ENCODE data around the gene COA3. TPM values are rescaled to one million over a fixed set of nuclear protein-coding genes. Genes with fewer than 3 reads are reported as not detected.

The COA3 gene
- total RNA-seq, 1 experiment from 2014 or later: 44.6 TPM

- H3K4me3 ChIP-seq (ENCODE audit: low read length): no peak overlapping the region
- no peak for TF ChIP-seq EZH2 (IDR thresholded peaks at IDR 0.05; ENCODE audit: low read length, unreplicated experiment)
- TF ChIP-seq EZH2phosphoT487 (IDR thresholded peaks at IDR 0.05; ENCODE audit: borderline replicate concordance, low read length): no peak
- no peak for TF ChIP-seq CTCF (conservative IDR thresholded peaks at IDR 0.05; ENCODE audit: low read depth, low read length)
- H3K9me3 ChIP-seq (ENCODE audit: low read length): no peaks in the 10 kb centered on the region
- H2AFZ ChIP-seq (ENCODE audit: low read length): no peak overlapping the region
- ChIA-PET POLR2A (ENCODE audit: unreplicated experiment) (no interaction called here), CTCF (no interaction called here)
- DNase-seq: no peak
- H4K20me1 ChIP-seq (ENCODE audit: low read length): no peaks in the 10 kb centered on the region
- H3K4me2 ChIP-seq (ENCODE audit: low read length): no peak overlapping the region
- no peaks in the 10 kb centered on the region for H3K27me3 ChIP-seq (ENCODE audit: low read length)
- ATAC-seq: no peak
- H3K36me3 ChIP-seq (ENCODE audit: low read depth, low read length): no peaks in the 10 kb centered on the region
- no peaks in the 10 kb centered on the region for H3K9me2 ChIP-seq (replicated peaks; ENCODE audit: low read length)
- no peaks in the 10 kb centered on the region for H3K79me2 ChIP-seq (ENCODE audit: low read length)
- H3K9ac ChIP-seq (ENCODE audit: low read length): no peak overlapping the region
- no peak overlapping the region for H3K27ac ChIP-seq (ENCODE audit: low read length)
- intact Hi-C loops (cut with micrococcal nuclease): no loop called here
- no peaks in the 10 kb centered on the region for H3F3A ChIP-seq (ENCODE audit: low read length, unreplicated experiment)
- no peaks in the 10 kb centered on the region; the same call in 1 of the 2 replicates for H3K4me1 ChIP-seq (ENCODE audit: insufficient read depth, low read length)
- no TSS peak for BruUV-seq (replicated peaks)
These were observed 32.4 kb downstream of the COA3 start for GRCh38 chr17:42766124-42766523.

GRCh38 chr17:42761638-42762037, 36.9 kb downstream of the COA3 start:
- Histone ChIP-seq H2AFZ (ENCODE audit: low read length) (peak overlapping the region; percentile 57; the same call in 1 of the 2 replicates), H3K27ac (ENCODE audit: low read length) (no peak overlapping the region), H3K9me2 (replicated peaks; ENCODE audit: low read length) (no peaks in the 10 kb centered on the region), H3K27me3 (ENCODE audit: low read length) (no peaks in the 10 kb centered on the region), H3K4me1 (ENCODE audit: insufficient read depth, low read length) (no peaks in the 10 kb centered on the region; the same call in 1 of the 2 replicates), H3K36me3 (ENCODE audit: low read depth, low read length) (no peaks in the 10 kb centered on the region), H3K9ac (ENCODE audit: low read length) (no peak overlapping the region), H3F3A (ENCODE audit: low read length, unreplicated experiment) (no peaks in the 10 kb centered on the region), H3K4me2 (ENCODE audit: low read length) (peak overlapping the region; percentile 65; the same call in 1 of the 2 replicates), H4K20me1 (ENCODE audit: low read length) (no peaks in the 10 kb centered on the region), H3K4me3 (ENCODE audit: low read length) (peak overlapping the region; percentile 49; the same call in 1 of the 2 replicates), H3K9me3 (ENCODE audit: low read length) (no peaks in the 10 kb centered on the region), H3K79me2 (ENCODE audit: low read length) (no peaks in the 10 kb centered on the region)
- no TSS peak for BruUV-seq (replicated peaks)
- ChIA-PET POLR2A (ENCODE audit: unreplicated experiment) (no interaction called here), CTCF (no interaction called here)
- intact Hi-C loops (cut with micrococcal nuclease): no loop called here
- ATAC-seq: no peak
- no peak for TF ChIP-seq EZH2 (IDR thresholded peaks at IDR 0.05; ENCODE audit: low read length, unreplicated experiment)
- TF ChIP-seq CTCF (conservative IDR thresholded peaks at IDR 0.05; ENCODE audit: low read depth, low read length): no peak
- no peak for TF ChIP-seq EZH2phosphoT487 (IDR thresholded peaks at IDR 0.05; ENCODE audit: borderline replicate concordance, low read length)
- DNase-seq: no peak

GRCh38 chr17:42760652-42761581, 37.6 kb downstream of the COA3 start, which contains the start of gene RAMP2:
TSS of gene RAMP2 (plus strand) at chr17:42761227. CDS start at chr17:42761262, 35 bp downstream.
- H3K36me3 ChIP-seq (ENCODE audit: low read depth, low read length): no peaks in the 10 kb centered on the region
- no peaks in the 10 kb centered on the region; the same call in 1 of the 2 replicates for H3K4me1 ChIP-seq (ENCODE audit: insufficient read depth, low read length)
- H2AFZ ChIP-seq (ENCODE audit: low read length): peak within 1 kb of the TSS; percentile 57; the same call in 1 of the 2 replicates
- ChIA-PET POLR2A (ENCODE audit: unreplicated experiment) (no interaction called here), CTCF (no interaction called here)
- H3K27me3 ChIP-seq (ENCODE audit: low read length): no peaks in the 10 kb centered on the region
- H3K9me2 ChIP-seq (replicated peaks; ENCODE audit: low read length): no peaks in the 10 kb centered on the region
- no TSS peak for BruUV-seq (replicated peaks)
- intact Hi-C loops (cut with micrococcal nuclease): no loop called here
- H3K4me3 ChIP-seq (ENCODE audit: low read length): peak within 1 kb of the TSS; percentile 49; the same call in 1 of the 2 replicates
- H3F3A ChIP-seq (ENCODE audit: low read length, unreplicated experiment): no peaks in the 10 kb centered on the region
- H3K9me3 ChIP-seq (ENCODE audit: low read length): no peaks in the 10 kb centered on the region
- H3K27ac ChIP-seq (ENCODE audit: low read length): no peak within 1 kb of the TSS
- TF ChIP-seq EZH2phosphoT487 (IDR thresholded peaks at IDR 0.05; ENCODE audit: borderline replicate concordance, low read length): no peak
- TF ChIP-seq EZH2 (IDR thresholded peaks at IDR 0.05; ENCODE audit: low read length, unreplicated experiment): no peak
- TF ChIP-seq CTCF (conservative IDR thresholded peaks at IDR 0.05; ENCODE audit: low read depth, low read length): no peak
- H3K4me2 ChIP-seq (ENCODE audit: low read length): peak within 1 kb of the TSS; percentile 65
- H4K20me1 ChIP-seq (ENCODE audit: low read length): no peaks in the 10 kb centered on the region
- H3K79me2 ChIP-seq (ENCODE audit: low read length): no peaks in the 10 kb centered on the region
- DNase-seq: no peak
- no peak within 1 kb of the TSS for H3K9ac ChIP-seq (ENCODE audit: low read length)
- peak; percentile 49 for ATAC-seq

Measured in PC-3 (cell line).